Lower leg skin (tissue), 3 donors: ENCODE measurements around the gene BARX2.

Source experiments
- CTCF ChIP-seq, 3 donors: fragments of 450-650 bp; IDR thresholded peaks; one replicate each; pipeline ENCODE4 v1.5.1; 2016; ENCODE audit warnings: antibody characterized with exemption in 3 of 3, mild to moderate bottlenecking in 3 of 3, moderate library complexity in 2 of 3
- POLR2A ChIP-seq, 2 donors: fragments of 450-650 bp; IDR thresholded peaks; one replicate each; pipeline ENCODE4 v1.6.1; 2016 to 2017; ENCODE audit warnings: antibody characterized with exemption in 2 of 2, mild to moderate bottlenecking in 1 of 2, moderate library complexity in 1 of 2

- no peak for TF ChIP-seq CTCF (IDR thresholded peaks at IDR 0.05)
- TF ChIP-seq POLR2A (IDR thresholded peaks at IDR 0.05) = no peak
Observed at GRCh38 chr11:129451524-129451923, 75.9 kb downstream of the BARX2 start.
